CD14-positive monocyte (primary cell): Measurements from ENCODE around the gene KCNH1. TPM values are rescaled to one million over a fixed set of nuclear protein-coding genes. Genes with fewer than 3 reads are reported as not detected.

Experiments
- DNase-seq, 3 donors: peaks; one replicate each; pipeline ENCODE4 v3.0.0-alpha.2; 2011 to 2022
- H2AFZ ChIP-seq: 2 replicates; pipeline ENCODE4 v1.6.0; 2012; ENCODE audit warnings: mild to moderate bottlenecking, low read depth, low read length, inconsistent platforms; ENCODE audit not compliant: insufficient read depth, poor library complexity, severe bottlenecking
- H3K27ac ChIP-seq, 2 donors: 1 replicate in 1 of 2; 2 replicates in 1 of 2; pipeline ENCODE4 v1.5.1; 2012 to 2013; ENCODE audit warnings: low read length in 2 of 2, control low read depth in 1 of 2, inconsistent platforms in 1 of 2, low read depth in 1 of 2, mild to moderate bottlenecking in 1 of 2
- H3K27me3 ChIP-seq, 2 donors: one replicate each; pipeline versions ENCODE4 v1.6.0 to v1.6.1; 2011 to 2013; ENCODE audit warnings: low read length in 2 of 2; ENCODE audit not compliant: control insufficient read depth in 2 of 2, insufficient read depth in 2 of 2
- H3K36me3 ChIP-seq, 2 donors: replicated peaks in 1 of 2; 1 replicate in 1 of 2; 2 replicates in 1 of 2; pipeline versions ENCODE4 v1.5.1 to v1.6.1; 2012 to 2013; ENCODE audit warnings: low read length in 2 of 2, control low read depth in 1 of 2, inconsistent platforms in 1 of 2, mild to moderate bottlenecking in 1 of 2; ENCODE audit not compliant: insufficient read depth in 2 of 2, control insufficient read depth in 1 of 2
- H3K4me1 ChIP-seq, 2 donors: 1 replicate in 1 of 2; 2 replicates in 1 of 2; pipeline versions ENCODE4 v1.5.1 to v1.6.1; 2012 to 2013; ENCODE audit warnings: low read length in 2 of 2, control low read depth in 1 of 2, inconsistent platforms in 1 of 2, mild to moderate bottlenecking in 1 of 2, moderate library complexity in 1 of 2; ENCODE audit not compliant: insufficient read depth in 2 of 2, control insufficient read depth in 1 of 2
- H3K4me2 ChIP-seq: replicated peaks from 2 replicates; pipeline ENCODE3; 2012; ENCODE audit warnings: low read length, moderate library complexity, mild to moderate bottlenecking; ENCODE audit not compliant: poor library complexity, severe bottlenecking; ENCODE audit errors: extremely low read depth
- H3K4me3 ChIP-seq, 3 experiments: fragments of 200-600 bp in 1 of 3; sonication (generic) in 1 of 3; replicated peaks in 1 of 3; 1 replicate in 2 of 3; 2 replicates in 1 of 3; pipeline ENCODE4 v1.5.1; 2011 to 2013; ENCODE audit warnings: low read length in 3 of 3, mild to moderate bottlenecking in 3 of 3, control low read depth in 2 of 3, low read depth in 2 of 3, inconsistent platforms in 1 of 3, moderate library complexity in 1 of 3
- H3K79me2 ChIP-seq: 2 replicates; pipeline ENCODE4 v1.6.0; 2012; ENCODE audit warnings: mild to moderate bottlenecking, control low read depth, inconsistent platforms, low read length, moderate library complexity; ENCODE audit not compliant: insufficient read depth
- H3K9ac ChIP-seq: 2 replicates; pipeline ENCODE4 v1.6.0; 2017; ENCODE audit warnings: low read length, mild to moderate bottlenecking; ENCODE audit not compliant: insufficient read depth, poor library complexity, severe bottlenecking
- H3K9me3 ChIP-seq, 2 donors: replicated peaks in 1 of 2; 1 replicate in 1 of 2; 2 replicates in 1 of 2; pipeline versions ENCODE4 v1.5.1 to v1.6.1; 2012 to 2013; ENCODE audit warnings: low read length in 2 of 2, control low read depth in 1 of 2; ENCODE audit not compliant: control insufficient read depth in 1 of 2, insufficient read depth in 1 of 2
- H4K20me1 ChIP-seq: 2 replicates; pipeline ENCODE4 v1.6.0; 2012; ENCODE audit warnings: mild to moderate bottlenecking, low read length, control low read depth, moderate library complexity; ENCODE audit not compliant: insufficient read depth
- H3K27ac Mint-ChIP-seq, 7 donors: one replicate each; pipeline ENCODE4 v1.8.0; 2020; ENCODE audit warnings: mild to moderate bottlenecking in 7 of 7, mixed read lengths in 7 of 7, moderate library complexity in 6 of 7, inconsistent platforms in 2 of 7
- H3K27me3 Mint-ChIP-seq, 3 donors: one replicate each; pipeline ENCODE4 v1.8.0; 2021 to 2022; ENCODE audit warnings: low read depth in 3 of 3, mild to moderate bottlenecking in 3 of 3, mixed read lengths in 3 of 3, moderate library complexity in 3 of 3, inconsistent platforms in 1 of 3
- H3K36me3 Mint-ChIP-seq, 2 donors: one replicate each; pipeline ENCODE4 v1.8.0; 2020; ENCODE audit warnings: mixed read lengths in 2 of 2, inconsistent platforms in 1 of 2, mild to moderate bottlenecking in 1 of 2
- H3K4me1 Mint-ChIP-seq: one replicate; pipeline ENCODE4 v1.8.0; 2020; ENCODE audit warnings: mild to moderate bottlenecking, mixed read lengths
- H3K4me3 Mint-ChIP-seq, 2 donors: one replicate each; pipeline ENCODE4 v1.8.0; 2020; ENCODE audit warnings: mild to moderate bottlenecking in 2 of 2, mixed read lengths in 2 of 2, moderate library complexity in 1 of 2
- H3K9me3 Mint-ChIP-seq, 7 donors: one replicate each; pipeline ENCODE4 v1.8.0; 2020 to 2022; ENCODE audit warnings: mixed read lengths in 7 of 7, mild to moderate bottlenecking in 6 of 7, moderate library complexity in 6 of 7, inconsistent platforms in 2 of 7
- WGBS: methylation state at CpG from one replicate; pipeline ENCODE4 v1.1.5; 2013; ENCODE audit warnings: missing lambda C conversion rate; ENCODE audit not compliant: insufficient coverage; 5-methylcytosine and 5-hydroxymethylcytosine counted together
- intact Hi-C, 2 donors: fragments of 100-400 bp; cut with micrococcal nuclease; formaldehyde crosslinking; loops; one replicate each; pipeline versions ENCODE4 v1.15.0 to v1.15.1; 2023
- polyA plus RNA-seq, 3 donors: library from polyadenylated mRNA; depleted of rRNA in 1 of 3; unstranded in 2 of 3; stranded (reverse) in 1 of 3; fragments of 300-500 nt in 2 of 3; fragments of >200 nt in 1 of 3; fragmentation: Illumina TruSeq in 2 of 3; gene quantifications; 1 replicate in 2 of 3; 2 replicates in 1 of 3; pipeline ENCODE4 v1.2.3, GENCODE V29; 2012 to 2021
- TF ChIP-seq, protein P1 (sequence below): fragments of 200-600 bp; IDR thresholded peaks from one replicate; pipeline ENCODE4 v1.8.0; 2022; ENCODE audit warnings: antibody characterized with exemption, mild to moderate bottlenecking

The KCNH1 gene
- polyA plus RNA-seq, 3 donors, result not detected

DNA sequence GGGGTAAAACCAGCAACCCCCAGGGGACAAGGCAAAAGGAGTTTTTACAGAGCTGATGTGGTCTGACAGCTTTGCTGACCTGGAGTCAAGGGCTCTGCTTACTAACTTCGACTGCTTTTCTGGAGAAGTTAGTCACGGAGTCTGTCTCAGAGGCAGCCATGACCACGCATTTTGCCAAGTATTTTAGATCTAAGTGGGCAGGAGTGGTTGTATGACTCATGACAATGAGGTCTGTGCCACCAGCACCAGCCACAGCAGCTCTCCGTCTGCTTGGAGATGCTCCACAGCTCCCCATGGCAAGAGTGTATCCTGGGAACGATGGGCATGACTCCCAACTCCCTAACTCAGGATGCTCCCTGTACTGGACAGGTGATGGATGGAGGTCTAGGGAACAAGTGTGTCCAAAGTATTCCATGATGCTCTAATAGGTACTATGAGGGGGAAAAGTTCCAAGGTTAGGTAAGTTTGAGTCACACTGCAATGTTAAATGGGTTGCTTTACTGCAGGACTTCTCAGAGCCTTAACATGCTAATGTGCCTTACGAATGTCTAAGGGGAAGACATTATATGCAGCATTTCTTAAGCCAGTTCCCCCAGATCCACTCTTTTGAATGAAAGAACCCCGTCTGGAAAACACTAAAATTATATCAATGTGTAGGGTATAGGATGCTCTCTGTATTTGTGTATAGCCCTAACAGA lies 446.2 kb downstream of the KCNH1 start:
- Histone ChIP-seq H3K4me3 (no peak overlapping the region), H3K27me3 (no peaks in the 10 kb centered on the region), H4K20me1 (no peaks in the 10 kb centered on the region), H3K4me1 (peaks cover 0 to 8% of the 10 kb centered on the region in 2 donors), H3K79me2 (no peaks in the 10 kb centered on the region), H3K27ac (no peak overlapping the region), H3K9me3 (no peaks in the 10 kb centered on the region), H2AFZ (no peak overlapping the region), H3K9ac (no peak overlapping the region), H3K36me3 (no peaks in the 10 kb centered on the region), H3K4me2 (no peak overlapping the region)
- no peak overlapping the region for H3K4me3 Mint-ChIP-seq
- H3K4me1 Mint-ChIP-seq, result peaks cover 13% of the 10 kb centered on the region
- H3K27ac Mint-ChIP-seq, result peak overlapping the region in 1 of 7 donors; percentile 31
- DNase-seq, result no peak
- peaks cover 0 to 3% (median 0%) of the 10 kb centered on the region in 7 donors for H3K9me3 Mint-ChIP-seq
- intact Hi-C loops, result no loop called here
- WGBS, result 89% methylated on average over 4 of the region's 7 CpGs
- H3K27me3 Mint-ChIP-seq, result no peaks in the 10 kb centered on the region
- TF ChIP-seq, protein P1, sequence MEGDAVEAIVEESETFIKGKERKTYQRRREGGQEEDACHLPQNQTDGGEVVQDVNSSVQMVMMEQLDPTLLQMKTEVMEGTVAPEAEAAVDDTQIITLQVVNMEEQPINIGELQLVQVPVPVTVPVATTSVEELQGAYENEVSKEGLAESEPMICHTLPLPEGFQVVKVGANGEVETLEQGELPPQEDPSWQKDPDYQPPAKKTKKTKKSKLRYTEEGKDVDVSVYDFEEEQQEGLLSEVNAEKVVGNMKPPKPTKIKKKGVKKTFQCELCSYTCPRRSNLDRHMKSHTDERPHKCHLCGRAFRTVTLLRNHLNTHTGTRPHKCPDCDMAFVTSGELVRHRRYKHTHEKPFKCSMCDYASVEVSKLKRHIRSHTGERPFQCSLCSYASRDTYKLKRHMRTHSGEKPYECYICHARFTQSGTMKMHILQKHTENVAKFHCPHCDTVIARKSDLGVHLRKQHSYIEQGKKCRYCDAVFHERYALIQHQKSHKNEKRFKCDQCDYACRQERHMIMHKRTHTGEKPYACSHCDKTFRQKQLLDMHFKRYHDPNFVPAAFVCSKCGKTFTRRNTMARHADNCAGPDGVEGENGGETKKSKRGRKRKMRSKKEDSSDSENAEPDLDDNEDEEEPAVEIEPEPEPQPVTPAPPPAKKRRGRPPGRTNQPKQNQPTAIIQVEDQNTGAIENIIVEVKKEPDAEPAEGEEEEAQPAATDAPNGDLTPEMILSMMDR, result no peak
- H3K36me3 Mint-ChIP-seq, result no peaks in the 10 kb centered on the region

DNA sequence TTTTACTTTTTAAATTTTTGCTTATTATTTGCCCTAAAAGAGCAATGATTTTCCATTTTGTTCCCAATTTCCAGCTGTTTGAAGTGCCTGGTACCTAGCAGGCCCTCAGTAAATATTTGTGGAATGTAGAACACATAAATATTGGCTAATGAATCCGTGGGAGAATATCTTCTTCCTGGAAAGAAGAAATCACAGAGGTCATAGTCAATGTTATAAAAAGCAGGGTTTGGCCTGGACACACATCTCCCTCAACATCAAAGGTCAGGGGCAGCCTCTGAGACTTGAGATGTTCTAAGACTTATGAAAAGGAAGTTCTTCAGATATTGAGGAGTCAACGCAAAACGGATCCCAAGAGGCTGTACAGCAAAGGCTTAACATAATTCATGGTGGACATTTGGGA lies 447.1 kb downstream of the KCNH1 start:
- H3K4me3 Mint-ChIP-seq, result no peak overlapping the region

More for the DNA sequence above, 447.1 kb downstream of the KCNH1 start:
- no peaks in the 10 kb centered on the region for H3K36me3 ChIP-seq
- Mint-ChIP-seq H3K27me3 (peaks cover 0 to 2% (median 0%) of the 10 kb centered on the region in 3 donors), H3K9me3 (peaks cover 0 to 3% (median 0%) of the 10 kb centered on the region in 7 donors), H3K27ac (peak overlapping the region in 1 of 7 donors; percentile 46), H3K36me3 (no peaks in the 10 kb centered on the region), H3K4me1 (peaks cover 8% of the 10 kb centered on the region)
- WGBS, result 52% methylated on average over 2 of the region's 3 CpGs
- no peaks in the 10 kb centered on the region for H3K79me2 ChIP-seq
- no peaks in the 10 kb centered on the region for H4K20me1 ChIP-seq
- DNase-seq, result no peak
- no peak overlapping the region for H3K9ac ChIP-seq
- intact Hi-C loops, result no loop called here
- TF ChIP-seq, protein P1, result no peak
- H3K4me3 ChIP-seq, result no peak overlapping the region
- H3K27me3 ChIP-seq, result no peaks in the 10 kb centered on the region
- no peak overlapping the region for H3K27ac ChIP-seq
- no peak overlapping the region for H3K4me2 ChIP-seq
- H2AFZ ChIP-seq, result no peak overlapping the region
- H3K9me3 ChIP-seq, result no peaks in the 10 kb centered on the region
- no peaks in the 10 kb centered on the region for H3K4me1 ChIP-seq
